Stimulated activated CD8-positive, alpha-beta memory T cell treated with anti-CD3 and anti-CD28 coated beads, Interleukin-2, amount 100 ng/mL, for 1 hour (primary cell): ENCODE results near the gene UBE2L3.
"Not testable (repeated sequence)": the region's sequence is repeated elsewhere in the genome, so short reads cannot be mapped to it uniquely, and the experiment has no call there.

ENCODE experiments used
- DNase-seq, 2 donors: peaks; one replicate each; pipeline ENCODE4 v3.0.0-alpha.2; 2020; ENCODE audit warnings: low read depth in 2 of 2

Gene UBE2L3

DNA sequence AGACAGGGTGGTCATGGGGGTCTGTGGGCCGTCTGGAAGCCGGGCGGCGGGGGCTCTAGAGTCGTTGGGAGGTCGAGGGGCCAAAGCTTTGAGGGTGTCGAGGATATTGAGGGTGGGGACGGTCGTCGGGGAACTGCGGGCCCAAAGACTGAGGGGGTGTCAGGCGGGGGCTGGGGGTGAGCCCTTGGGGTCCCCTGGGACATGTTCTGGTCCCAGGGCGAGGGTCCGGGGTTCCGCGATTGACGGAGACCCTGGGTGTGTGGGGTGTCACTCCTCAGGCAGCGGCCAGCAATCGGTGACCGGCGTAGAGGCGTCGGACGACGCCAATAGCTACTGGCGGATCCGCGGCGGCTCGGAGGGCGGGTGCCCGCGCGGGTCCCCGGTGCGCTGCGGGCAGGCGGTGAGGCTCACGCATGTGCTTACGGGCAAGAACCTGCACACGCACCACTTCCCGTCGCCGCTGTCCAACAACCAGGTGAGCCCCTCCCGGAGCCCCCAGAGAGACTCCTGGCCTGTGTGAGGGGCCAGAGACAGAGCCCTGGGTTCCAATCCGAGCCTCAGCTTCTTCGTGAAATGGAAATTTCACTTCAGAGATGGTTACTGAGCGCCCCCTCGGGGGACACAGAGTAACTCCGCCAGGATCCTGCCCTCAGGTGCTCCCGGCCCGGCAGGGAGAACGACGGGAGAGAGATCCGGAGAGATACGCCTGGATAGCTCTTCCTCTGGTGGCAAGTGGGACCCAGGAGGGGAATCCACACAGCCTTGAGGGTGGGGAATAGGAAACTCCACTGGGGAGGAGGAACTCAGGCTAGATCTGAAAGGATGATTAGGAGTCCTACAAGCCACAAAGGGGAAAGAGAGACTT, 75.3 kb downstream of the UBE2L3 start:
- peak in 1 of 2 donors; percentile 39 for DNase-seq

DNA sequence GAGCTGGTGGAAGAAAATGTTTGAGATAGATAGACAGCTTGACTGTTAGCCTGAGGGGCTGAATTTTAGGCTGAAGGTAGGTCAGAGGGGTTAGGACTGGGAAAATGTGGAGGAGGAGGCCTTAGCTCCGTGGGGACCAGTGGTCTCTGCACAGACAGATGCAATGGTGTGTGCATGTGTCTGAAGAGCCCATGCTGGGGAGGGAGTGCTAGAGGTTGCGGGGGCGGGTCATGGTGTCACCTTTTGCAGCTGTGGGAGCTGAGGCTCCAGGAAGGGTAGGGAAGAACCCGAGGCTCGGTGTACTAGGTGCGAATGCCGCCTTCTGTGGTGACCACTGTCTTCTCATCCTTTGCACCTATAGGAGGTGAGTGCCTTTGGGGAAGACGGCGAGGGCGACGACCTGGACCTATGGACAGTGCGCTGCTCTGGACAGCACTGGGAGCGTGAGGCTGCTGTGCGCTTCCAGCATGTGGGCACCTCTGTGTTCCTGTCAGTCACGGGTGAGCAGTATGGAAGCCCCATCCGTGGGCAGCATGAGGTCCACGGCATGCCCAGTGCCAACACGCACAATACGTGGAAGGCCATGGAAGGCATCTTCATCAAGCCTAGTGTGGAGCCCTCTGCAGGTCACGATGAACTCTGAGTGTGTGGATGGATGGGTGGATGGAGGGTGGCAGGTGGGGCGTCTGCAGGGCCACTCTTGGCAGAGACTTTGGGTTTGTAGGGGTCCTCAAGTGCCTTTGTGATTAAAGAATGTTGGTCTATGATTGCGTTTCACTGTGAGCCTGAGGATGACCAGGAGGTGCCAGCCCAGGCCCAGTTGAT, 76.2 kb downstream of the UBE2L3 start:
- no peak for DNase-seq

DNA sequence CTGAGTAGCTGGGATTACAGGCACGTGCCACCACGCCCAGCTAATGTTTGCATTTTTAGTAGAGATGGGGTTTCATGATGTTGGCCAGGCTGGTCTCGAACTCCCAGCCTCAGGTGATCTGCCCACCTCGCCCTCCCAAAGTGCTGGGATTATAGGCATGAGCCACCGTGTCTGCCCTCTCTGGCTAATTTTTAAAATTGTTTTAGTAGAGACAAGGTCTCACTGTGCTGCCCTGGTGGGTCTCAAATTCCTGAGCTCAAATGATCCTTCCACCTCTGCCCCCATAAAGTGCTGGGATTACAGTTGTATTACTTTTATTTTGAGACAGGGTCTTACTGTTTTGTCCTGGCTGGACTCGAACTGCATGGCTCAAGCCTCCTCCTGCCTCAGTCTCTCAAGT, 78.0 kb downstream of the UBE2L3 start:
- not testable (repeated sequence) for DNase-seq

DNA sequence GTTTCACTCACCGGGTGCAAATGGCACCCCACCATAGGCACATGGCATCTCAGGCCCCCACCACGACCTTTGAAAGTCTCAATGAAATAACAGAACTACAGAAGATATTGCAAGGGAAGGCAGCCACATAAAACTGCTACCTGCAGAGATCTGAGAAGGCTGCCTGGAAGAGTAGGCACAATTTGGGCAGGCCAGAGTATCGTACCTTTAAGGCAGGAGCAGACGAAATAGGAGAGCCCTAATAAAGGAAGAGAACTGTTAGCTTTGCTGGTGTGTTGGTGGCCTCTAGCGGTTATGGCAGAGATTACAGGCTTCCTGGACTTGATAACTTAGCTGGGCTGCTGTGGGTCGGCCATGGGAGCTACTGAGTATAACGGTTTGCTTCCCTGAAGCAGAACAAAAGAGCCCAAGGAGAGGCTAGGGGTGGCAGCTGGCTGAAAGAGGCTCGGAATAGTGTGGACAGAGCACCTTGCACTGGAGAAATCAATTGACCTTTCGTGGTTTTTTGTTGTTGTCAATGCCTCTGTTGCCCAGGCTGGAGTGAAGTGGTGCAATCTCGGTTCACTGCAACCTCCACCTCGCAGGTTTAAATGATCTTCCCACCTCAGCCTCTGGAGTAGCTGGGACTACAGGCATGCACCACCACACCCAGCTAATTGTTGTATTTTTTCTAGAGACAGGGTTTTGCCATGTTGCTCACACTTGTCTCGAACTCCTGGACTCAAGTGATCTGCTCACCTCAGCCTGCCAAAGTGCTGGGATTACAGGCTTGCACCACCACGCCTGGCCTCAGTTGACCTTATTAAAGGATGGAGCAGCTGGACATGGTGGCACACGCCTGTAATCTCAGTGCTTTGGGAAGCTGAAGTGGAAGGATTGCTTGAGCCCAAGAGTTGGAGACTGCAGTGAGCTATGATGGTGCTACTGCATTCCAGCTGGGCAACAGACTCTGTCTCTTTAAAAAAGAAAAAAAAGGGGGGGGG, 79.4 kb downstream of the UBE2L3 start:
- DNase-seq, result peak; percentile 47 to 57

DNA sequence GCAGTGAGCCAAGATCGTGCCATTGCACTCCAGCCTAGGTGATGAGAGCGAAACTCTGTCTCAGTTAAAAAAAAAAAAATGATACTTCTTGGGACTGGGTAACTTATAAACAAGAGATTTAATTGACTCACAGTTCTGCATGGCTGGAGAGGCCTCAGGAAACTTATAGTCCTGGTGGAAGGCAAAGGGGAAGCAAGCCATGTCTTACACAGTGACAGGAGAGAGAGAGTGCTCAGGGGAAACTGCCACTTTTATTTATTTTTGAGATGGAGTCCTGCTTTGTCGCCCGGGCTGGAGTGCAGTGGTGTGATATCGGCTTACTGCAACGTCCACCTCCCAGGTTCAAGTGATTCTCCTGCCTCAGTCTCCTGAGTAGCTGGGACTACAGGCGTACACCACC, 82.8 kb downstream of the UBE2L3 start:
- DNase-seq, result no peak

DNA sequence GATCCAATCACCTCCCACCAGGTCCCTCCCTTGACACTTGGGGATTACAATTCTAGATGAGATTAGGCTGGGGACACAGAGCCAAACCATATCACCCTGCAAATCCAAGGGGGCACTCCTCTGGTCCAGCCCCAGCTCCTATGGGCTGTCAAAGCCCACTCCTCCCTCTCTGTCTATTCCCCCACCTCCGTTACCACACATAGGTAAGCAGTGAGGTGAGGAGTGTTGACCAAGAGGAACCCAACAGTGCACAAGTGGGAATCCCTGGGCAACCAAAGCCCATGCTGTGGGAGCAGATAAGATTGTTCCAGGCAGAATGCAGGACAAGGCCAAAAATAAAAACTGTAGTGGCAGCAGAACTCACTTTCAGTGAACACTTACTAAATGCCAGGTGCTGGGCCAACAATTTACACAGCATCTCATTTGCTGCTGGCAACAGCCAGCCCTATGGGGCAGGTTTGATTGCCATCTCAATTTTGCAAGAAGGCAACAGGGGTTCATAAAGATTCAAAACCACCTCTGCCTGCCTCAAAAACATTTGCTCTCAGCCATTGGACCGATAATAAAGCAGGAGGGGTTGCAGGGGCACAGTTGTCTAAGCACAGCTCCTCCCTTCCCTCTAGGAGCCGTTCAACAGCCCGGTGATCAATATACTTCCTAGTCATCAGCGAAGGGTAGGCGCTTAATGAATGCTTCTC, 83.5 kb downstream of the UBE2L3 start:
- DNase-seq, result no peak

DNA sequence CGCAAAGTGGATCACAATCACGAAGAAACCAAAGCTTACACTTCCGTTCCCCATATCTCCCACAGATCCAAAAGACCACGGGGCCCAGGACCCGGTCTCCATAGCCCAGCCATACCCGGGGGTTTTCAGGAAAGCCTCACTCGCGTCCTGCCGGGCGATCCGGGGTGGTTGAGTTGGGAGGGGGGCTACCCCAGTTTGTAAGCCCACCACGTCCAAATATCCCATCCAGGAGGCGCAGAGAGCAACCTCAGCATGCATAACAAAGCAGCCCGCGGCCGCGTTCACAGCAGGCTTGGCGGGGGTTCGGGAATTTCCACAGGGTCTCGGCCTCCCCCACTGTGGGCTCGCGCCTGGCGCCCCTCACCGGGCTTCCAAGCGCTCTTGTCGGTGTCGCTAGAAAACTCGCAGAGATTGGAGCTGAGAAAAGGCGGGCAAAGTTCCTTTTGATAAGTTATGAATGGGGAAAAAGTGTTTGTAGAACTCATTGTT, 84.1 kb downstream of the UBE2L3 start:
- DNase-seq, result no peak

DNA sequence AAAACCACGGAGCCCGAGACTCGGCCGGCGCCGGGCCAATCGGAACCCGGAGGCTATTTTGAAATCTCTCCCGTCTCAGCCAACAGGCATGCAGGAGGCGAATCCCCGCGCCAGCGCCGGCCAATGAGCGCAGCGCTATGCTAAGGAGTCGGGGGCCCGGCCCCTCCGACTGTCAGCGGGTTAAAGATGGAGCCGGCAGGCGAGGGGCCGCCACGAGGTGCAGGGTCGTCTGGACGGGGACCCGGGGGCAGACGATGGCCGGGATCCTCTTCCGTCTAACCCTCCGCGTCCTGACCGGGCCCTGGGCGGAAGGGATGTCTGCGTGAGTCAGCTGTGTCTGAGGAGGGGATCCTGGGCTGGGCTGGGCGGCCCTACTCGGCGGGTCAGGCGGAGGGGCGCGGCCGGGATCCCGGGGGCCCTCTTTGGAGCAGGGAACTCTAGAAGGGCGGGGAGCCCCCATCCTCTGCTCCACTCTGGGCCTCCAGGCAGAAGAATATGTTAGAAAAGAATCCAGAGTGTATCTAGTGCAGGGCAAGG, 84.6 kb downstream of the UBE2L3 start:
- peak; percentile 55 to 67 for DNase-seq

DNA sequence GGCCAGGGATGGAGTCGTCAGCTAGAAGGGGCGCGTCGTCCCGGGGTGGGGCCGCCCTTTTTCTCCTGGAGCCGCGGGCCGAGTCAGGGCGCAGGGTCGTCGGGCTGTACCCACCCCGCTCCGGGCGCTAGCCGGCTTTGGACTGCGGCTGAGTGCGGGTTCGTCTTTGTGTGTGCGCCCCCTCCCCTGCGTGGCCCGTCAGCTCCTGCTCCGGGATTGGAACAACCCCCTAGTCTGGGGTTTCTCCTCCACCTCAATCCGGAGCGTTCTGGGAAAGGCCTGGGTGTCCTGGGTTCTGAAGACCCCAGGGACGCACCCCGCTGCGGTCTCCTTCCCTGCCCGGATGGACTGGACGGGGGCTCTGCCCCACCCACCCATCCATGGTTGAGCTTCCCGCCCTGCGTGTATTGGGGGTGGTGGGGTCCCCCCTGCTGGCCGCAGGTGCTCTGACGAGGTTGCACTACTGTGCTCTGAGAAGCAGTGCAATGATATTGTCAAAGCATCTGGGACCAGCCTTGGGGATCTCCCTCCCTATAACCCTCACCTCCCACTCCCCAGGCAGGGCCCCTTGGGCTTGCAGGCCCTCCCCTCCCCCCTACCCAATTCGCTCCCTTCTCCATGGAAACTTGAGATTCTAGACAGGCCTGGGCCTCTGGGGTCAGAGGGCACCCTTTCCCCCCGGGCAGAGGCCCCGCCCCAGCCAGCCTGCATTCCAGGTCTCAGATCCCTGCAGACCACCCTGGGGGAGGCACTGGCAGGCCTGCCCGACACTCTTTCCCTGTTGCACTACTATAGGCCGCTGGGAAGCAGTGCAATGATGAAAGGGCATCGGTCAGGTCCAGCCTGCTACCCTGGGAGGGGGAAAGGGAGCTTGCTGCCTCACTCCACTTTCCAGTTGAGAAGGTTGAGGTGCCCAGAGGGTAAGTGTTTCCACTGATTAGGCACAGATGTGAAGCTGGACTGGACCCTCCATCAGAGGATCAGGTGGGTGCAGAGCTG, 85.3 kb downstream of the UBE2L3 start:
- no peak for DNase-seq

DNA sequence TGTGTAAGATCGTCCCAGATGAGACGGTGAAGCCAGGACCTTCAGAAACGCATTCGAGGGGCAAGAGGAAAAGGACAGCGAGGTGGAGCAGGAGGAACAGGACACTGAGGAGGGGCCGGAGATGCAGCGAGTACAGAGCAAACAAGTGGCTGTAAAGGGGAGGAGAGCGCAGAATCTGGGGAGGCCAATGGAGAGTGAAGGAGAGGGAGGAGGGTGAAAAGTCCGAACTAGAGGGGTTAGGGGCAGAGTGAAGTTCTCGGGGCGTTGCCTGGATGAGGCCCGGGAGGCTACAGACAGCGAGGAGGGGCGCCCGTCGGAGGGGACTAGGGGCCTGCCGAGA, 89.5 kb downstream of the UBE2L3 start:
- DNase-seq, result no peak

DNA sequence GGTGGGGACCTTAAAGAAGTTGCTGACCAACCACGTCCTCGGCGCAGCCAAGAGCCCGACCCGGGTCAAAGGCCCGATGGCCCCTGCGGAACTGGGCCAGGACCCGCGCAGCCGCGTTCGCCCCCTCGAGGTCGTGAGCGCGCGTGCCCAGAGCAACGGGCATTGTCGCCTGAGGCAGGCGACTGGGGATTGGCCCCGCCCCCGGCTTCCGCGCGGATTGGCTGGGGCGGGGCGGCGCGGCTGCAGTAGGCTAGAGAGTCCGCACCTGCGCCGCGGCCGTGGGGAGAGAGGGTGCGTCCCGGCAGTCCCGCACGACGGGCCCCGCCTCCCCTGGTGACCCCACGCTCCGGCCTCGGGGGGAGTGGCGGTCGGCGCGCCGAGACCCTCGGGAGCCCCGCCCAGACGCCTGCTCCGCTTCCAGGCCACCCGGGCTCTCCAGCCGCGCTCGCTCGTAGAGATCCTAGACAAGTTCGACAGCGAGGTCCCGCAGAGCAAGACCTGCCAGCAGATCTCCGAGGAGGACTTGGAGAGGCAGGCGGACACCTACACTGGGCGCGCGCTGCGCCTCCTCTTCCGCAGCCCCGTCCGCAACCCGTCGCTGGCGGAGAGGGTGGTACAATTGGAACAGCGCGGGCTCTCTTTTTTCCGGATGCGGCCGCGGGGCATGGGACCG, 90.0 kb downstream of the UBE2L3 start:
- DNase-seq, result peak; percentile 45 to 64

DNA sequence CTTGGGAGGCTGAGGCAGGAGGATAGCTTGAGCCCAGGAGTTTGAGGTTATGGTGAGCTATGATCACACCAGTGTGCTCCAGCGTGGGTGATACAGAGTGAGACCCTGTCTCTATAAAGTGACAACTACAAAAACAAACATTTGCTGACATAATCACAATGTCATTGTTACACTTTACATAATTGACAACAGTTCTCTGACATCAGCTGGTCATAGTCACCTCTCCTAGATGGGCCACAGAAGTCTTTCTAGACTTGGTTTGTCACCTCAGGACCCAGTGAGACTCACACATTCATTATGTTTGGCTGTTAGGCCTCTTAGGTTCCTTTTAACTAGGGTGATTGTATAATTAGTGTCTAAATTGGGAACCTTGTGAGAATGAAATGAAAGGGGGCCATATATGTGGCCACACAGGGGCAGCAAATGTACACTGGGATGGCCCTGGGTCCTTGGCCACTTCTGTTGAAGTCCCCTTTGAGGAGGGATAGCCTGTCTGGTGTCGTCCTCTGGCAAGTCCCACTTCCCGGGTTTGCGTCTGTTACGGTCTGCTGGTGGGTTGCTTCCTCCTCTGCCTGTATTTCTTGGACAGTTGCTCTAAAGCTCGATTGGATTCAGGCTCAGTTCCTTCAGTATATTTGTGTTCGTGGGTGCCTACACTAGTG, 92.5 kb downstream of the UBE2L3 start:
- no peak for DNase-seq

DNA sequence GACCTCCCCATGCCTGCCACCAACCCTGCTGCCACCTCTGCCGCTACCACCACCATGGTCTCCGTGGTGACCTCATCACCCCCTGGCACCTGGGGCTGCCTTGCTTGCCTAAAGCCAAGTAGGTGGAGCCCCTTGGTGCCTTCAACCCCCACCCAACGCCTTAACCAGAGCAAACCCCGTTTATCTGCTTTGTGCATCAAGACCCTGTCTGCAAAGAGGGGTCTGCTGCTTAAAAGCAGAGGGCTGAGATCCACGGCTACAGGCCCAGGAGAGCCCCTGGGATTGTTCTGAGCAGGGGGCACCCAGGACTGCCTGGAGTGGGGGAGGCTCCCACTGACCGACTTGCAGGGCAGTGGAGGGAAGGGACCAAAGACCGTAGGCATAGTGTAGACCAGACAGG, 93.4 kb downstream of the UBE2L3 start:
- DNase-seq, result no peak

DNA sequence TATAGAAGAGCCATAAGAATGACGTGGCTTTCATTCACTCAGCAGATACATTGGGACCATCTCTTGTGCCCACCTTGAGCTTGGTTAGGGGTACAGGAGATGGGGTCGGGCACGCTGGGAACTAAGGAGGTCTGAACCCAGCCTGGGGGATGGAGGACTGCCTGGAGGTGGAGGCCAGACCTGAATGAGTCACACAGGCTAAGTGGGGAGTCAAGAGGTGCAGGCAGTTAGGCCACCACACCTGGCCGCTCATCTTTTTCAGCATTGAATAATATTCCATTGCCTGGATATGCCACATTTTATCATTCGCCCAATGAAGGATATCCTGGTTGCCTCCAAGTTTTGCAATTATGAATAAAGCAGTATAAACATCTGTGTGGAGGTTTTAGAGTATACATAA, 94.5 kb downstream of the UBE2L3 start:
- no peak for DNase-seq

DNA sequence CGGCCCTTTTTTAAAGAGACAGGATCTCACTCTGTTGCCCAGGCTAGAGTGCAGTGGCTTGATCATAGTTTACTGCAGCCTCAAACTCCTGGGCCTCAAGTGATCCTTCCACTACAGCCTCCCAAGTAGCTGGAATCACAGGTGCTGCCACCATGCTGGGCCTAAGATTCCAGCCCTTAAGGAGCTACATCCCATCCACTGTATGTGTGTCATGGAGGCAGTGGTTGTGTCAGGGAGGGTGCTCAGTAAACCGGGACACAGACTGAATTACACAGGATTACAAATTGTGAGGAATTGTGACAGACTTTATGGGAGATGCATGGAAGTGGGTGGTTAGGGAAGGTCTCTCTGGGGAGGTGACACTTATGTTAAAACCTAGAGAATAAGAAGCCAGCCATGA, 96.2 kb downstream of the UBE2L3 start:
- no peak for DNase-seq

DNA sequence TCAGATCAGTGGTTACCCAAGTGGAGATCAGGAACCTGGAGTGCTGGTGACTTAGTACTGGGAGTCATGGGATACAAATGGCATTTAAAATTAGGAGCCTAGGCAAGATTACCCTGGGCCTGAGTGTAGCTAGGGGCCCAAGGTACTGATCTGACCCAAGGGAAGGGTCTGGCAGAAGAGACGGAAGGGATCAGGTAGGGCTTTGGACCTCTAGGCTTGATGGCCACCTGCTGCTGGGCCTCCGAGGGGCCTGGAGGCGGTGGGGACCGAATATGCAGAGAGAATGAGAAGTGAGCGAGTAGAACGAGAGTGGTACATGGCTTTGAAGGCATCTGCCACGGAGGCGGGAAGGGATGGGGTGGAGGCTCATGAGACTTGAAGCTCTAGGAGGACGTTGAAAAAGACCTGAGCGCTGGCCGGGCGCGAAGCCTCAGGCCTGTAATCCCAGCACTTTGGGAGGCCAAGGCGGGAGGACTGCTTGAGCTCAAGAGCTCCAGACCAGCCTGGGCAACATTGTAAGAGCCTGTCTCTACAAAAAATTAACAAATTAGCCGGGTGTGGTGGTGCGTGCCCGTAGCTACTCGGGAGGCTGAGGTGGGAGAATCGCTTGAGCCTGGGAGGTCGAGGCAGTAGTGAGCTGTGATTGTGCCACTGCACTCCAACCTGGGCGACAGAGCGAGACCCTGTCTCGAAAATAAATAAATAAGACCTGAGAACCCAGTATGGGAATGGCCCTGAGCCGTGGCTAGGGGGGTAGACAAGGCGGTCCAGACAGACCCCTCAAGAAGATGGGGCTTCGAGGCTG, 97.7 kb downstream of the UBE2L3 start:
- no peak for DNase-seq

DNA sequence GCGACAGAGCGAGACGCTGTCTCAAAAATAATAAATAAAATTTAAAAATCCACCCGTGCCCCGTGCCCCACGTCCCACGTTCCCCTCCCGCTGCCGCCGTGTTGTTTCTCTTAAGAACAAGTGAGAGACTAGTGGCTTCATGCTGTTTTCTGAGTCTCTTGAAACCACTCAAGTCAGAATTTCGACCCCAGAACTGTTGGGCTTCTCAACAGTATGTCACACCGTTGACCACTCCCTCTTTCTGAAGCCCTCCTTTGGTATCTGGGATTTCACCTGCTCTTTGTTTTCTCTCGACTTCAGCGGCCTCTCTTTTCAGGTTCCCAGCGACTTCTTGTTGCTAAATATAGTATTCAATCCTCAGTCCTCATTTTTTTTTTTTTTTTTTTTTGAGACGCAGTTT, 99.3 kb downstream of the UBE2L3 start:
- DNase-seq, result no peak

DNA sequence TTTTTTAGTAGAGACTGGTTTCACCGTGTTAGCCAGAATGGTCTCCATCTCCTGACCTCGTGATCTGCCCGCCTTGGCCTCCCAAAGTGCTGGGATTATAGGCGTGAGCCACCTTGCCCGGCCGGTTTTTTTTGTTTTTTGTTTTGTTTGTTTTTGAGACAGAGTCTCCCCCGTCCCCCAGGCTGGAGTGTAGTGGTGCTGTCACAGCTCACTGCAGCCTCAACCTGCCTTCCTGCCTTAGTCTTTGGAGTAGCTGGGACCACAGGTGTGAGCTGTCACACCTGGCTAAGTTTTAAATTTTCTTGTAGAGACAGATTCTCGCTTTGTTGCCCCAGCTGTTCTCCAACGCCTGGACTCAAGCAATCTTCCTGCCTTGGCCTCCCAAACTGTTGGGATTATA, 101.5 kb downstream of the UBE2L3 start:
- DNase-seq, result no peak
